Panc1 (cell line): ENCODE results near the gene JOSD1. TPM values are rescaled to one million over a fixed set of nuclear protein-coding genes. Genes with fewer than 3 reads are reported as not detected.

Experiments used
- ATAC-seq: fragments of 200-7000 bp; cut with Tn5 transposase; 2 replicates; pipeline ENCODE4 v1.9.1; 2020; ENCODE audit warnings: mild to moderate bottlenecking, moderate library complexity
- BruUV-seq: library from RNA; stranded (reverse); fragments of 400-500 nt; replicated peaks from 2 replicates; lab custom pipeline; 2021; lab: Mats Ljungman, UMichigan
- CTCF ChIA-PET: fragments of 300-600 bp; sonication (Branson Sonifier 250); formaldehyde crosslinking; loops from one replicate; lab custom pipeline; 2022; ENCODE audit warnings: antibody characterized with exemption; lab: Charles Lee
- POLR2A ChIA-PET: fragments of 300-600 bp; sonication (Branson Sonifier 250); formaldehyde crosslinking; loops from one replicate; lab custom pipeline; 2022; ENCODE audit warnings: antibody characterized with exemption; lab: Charles Lee
- DNase-seq: peaks from one replicate; pipeline ENCODE4 v3.0.0-alpha.2; 2010; ENCODE audit warnings: low read depth, low spot score
- H3K27ac ChIP-seq: 2 replicates; pipeline ENCODE4 v1.5.1; 2011; ENCODE audit warnings: mild to moderate bottlenecking, low read length, inconsistent platforms
- H3K27me3 ChIP-seq: fragments of 200-500 bp; sonication (Bioruptor generic); 2 replicates; pipeline ENCODE4 v1.6.0; 2014; ENCODE audit warnings: low read length, inconsistent platforms; ENCODE audit not compliant: control insufficient read depth, insufficient read depth
- H3K36me3 ChIP-seq: fragments of 200-500 bp; sonication (Bioruptor generic); 2 replicates; pipeline ENCODE4 v1.5.1; 2014; ENCODE audit warnings: inconsistent platforms, mild to moderate bottlenecking, low read length, moderate library complexity; ENCODE audit not compliant: control insufficient read depth, insufficient read depth
- H3K4me1 ChIP-seq: 2 replicates; pipeline ENCODE4 v1.5.1; 2011; ENCODE audit warnings: inconsistent platforms, mild to moderate bottlenecking, low read length, moderate library complexity; ENCODE audit not compliant: control insufficient read depth, insufficient read depth
- H3K4me3 ChIP-seq, 2 experiments: 2 replicates each; pipeline ENCODE4 v1.5.1; 2011 to 2012; ENCODE audit warnings: low read depth in 2 of 2, low read length in 2 of 2, mild to moderate bottlenecking in 2 of 2, inconsistent platforms in 1 of 2, moderate library complexity in 1 of 2
- H3K9me3 ChIP-seq: fragments of 200-500 bp; sonication (Bioruptor generic); 2 replicates; pipeline ENCODE4 v1.5.1; 2014; ENCODE audit warnings: low read depth, mild to moderate bottlenecking, inconsistent platforms, low read length, moderate library complexity; ENCODE audit not compliant: control insufficient read depth, insufficient read depth
- CTCF ChIP-seq: fragments of 450-650 bp; IDR thresholded peaks from 2 replicates; pipeline ENCODE4 v1.5.1; 2017; ENCODE audit warnings: mild to moderate bottlenecking
- POLR2AphosphoS5 ChIP-seq: IDR thresholded peaks from 2 replicates; pipeline ENCODE4 v1.6.1; 2012; ENCODE audit warnings: mild to moderate bottlenecking, low read depth, low read length, moderate library complexity
- REST ChIP-seq, 2 experiments: IDR thresholded peaks; 2 replicates each; pipeline ENCODE4 v1.6.1; 2011 to 2012; ENCODE audit warnings: low read depth in 2 of 2, control low read depth in 1 of 2, low read length in 1 of 2, mild to moderate bottlenecking in 1 of 2, moderate library complexity in 1 of 2; ENCODE audit not compliant: insufficient read depth in 1 of 2
- SIN3A ChIP-seq: IDR thresholded peaks from 2 replicates; pipeline ENCODE4 v1.6.1; 2012; ENCODE audit warnings: low read depth, mild to moderate bottlenecking, low read length, moderate library complexity, borderline replicate concordance; ENCODE audit not compliant: insufficient read depth
- TCF7L2 ChIP-seq: IDR thresholded peaks from 2 replicates; pipeline ENCODE4 v1.6.1; 2011; ENCODE audit warnings: mild to moderate bottlenecking, low read depth, low read length, inconsistent platforms
- in situ Hi-C: cut with HindIII; loops from 2 replicates; pipeline ENCODE4 v1.10.0; 2016; ENCODE audit warnings: low sequenced_read_pairs, low pct_unique_long_range_greater_than_20kb
- intact Hi-C: fragments of 100-400 bp; cut with micrococcal nuclease; formaldehyde crosslinking; loops from one replicate; pipeline ENCODE4 v1.10.0; 2022; ENCODE audit not compliant: unreplicated experiment
- total RNA-seq: library from RNA; stranded (reverse); gene quantifications from one replicate; pipeline ENCODE4 v1.2.1, GENCODE V29; 2021; ENCODE audit not compliant: unreplicated experiment

The JOSD1 gene
- total RNA-seq, 1 experiment from 2014 or later, result 35.1 TPM

- CTCF ChIA-PET, result no interaction called here
- no TSS peak for BruUV-seq
Measured at GRCh38 chr22:38684895-38685294, 15.8 kb downstream of the JOSD1 start.

GRCh38 chr22:38681582-38682335 lies 19.0 kb downstream of the JOSD1 start, which contains the start of gene TOMM22:
TSS of gene TOMM22 (plus strand) at chr22:38681957. CDS start at chr22:38681979, 22 bp downstream.
- Histone ChIP-seq H3K27me3 (no peaks in the 10 kb centered on the region), H3K9me3 (peaks cover 3% of the 10 kb centered on the region; the same call in 1 of the 2 replicates), H3K4me1 (no peaks in the 10 kb centered on the region), H3K27ac (peak within 1 kb of the TSS; percentile 91), H3K4me3 (peak within 1 kb of the TSS; percentile 93 to 96), H3K36me3 (peaks cover 13% of the 10 kb centered on the region)
- ATAC-seq (peak; percentile 99), DNase-seq (no peak)
- ChIA-PET POLR2A (interaction anchor here (0.6 to 1.5 kb wide), 4 partner anchors 16 to 106 kb away, joined by 3 to 5 read pairs (median 3); partner anchors contain the start of gene CBY1), CTCF (interaction anchor here (0.5 to 0.6 kb wide), 2 partner anchors 13 to 118 kb away, joined by 4 read pairs; no protein-coding TSS in a partner anchor)
- in situ Hi-C loops (no loop called here), intact Hi-C loops (no loop called here)
- peak; percentile 88 for TF ChIP-seq TCF7L2
- TF ChIP-seq SIN3A, result 0 out of 2 replicates have a peak, but pooled peaks have one; percentile 16
- peak; percentile 92 for TF ChIP-seq CTCF
- no peak for TF ChIP-seq REST (IDR thresholded peaks at IDR 0.05; ENCODE audit: insufficient read depth in 1 of 2, low read depth in 2 of 2, low read length in 1 of 2)
- TF ChIP-seq POLR2AphosphoS5, result peak; percentile 65; the same call in 1 of the 2 replicates
- no TSS peak for BruUV-seq

More at GRCh38 chr22:38684895-38685294, 15.8 kb downstream of the JOSD1 start:
- ATAC-seq (no peak), DNase-seq (no peak)
- Histone ChIP-seq H3K27me3 (no peaks in the 10 kb centered on the region), H3K4me1 (no peaks in the 10 kb centered on the region), H3K27ac (no peak overlapping the region), H3K4me3 (no peak overlapping the region), H3K9me3 (peaks cover 3% of the 10 kb centered on the region; the same call in 1 of the 2 replicates), H3K36me3 (peaks cover 13% of the 10 kb centered on the region)
- intact Hi-C loops, result no loop called here
- no peak for TF ChIP-seq SIN3A
- no peak for TF ChIP-seq CTCF
- no peak for TF ChIP-seq TCF7L2
- in situ Hi-C loops, result no loop called here
- POLR2A ChIA-PET, result no interaction called here
